Nephron progenitor cell (in vitro differentiated cells): ENCODE data around the gene AGPS.
A peak's percentile ranks its signal among the peaks of the same experiment; 100 is the strongest.

Experiments
- DNase-seq: peaks from one replicate; pipeline ENCODE4 v3.0.0; 2021
- H3K27ac Mint-ChIP-seq: 2 replicates; pipeline ENCODE4 v1.8.0; 2021; ENCODE audit warnings: mild to moderate bottlenecking, moderate library complexity, mixed read lengths
- H3K27me3 Mint-ChIP-seq: 2 replicates; pipeline ENCODE4 v1.8.0; 2021; ENCODE audit warnings: mild to moderate bottlenecking, low read depth, mixed read lengths; ENCODE audit not compliant: poor library complexity
- H3K36me3 Mint-ChIP-seq: 2 replicates; pipeline ENCODE4 v1.8.0; 2021; ENCODE audit warnings: low read depth, mixed read lengths
- H3K4me1 Mint-ChIP-seq: 2 replicates; pipeline ENCODE4 v1.8.0; 2021; ENCODE audit warnings: mixed read lengths
- H3K4me3 Mint-ChIP-seq: 2 replicates; pipeline ENCODE4 v1.8.0; 2021; ENCODE audit warnings: mild to moderate bottlenecking, moderate library complexity, mixed read lengths
- H3K9me3 Mint-ChIP-seq: 2 replicates; pipeline ENCODE4 v1.8.0; 2021; ENCODE audit warnings: mild to moderate bottlenecking, moderate library complexity, mixed read lengths
- CTCF ChIP-seq: fragments of 200-600 bp; sonication (generic); IDR thresholded peaks from 2 replicates; pipeline ENCODE4 v1.5.0; 2021; ENCODE audit warnings: antibody characterized with exemption

The AGPS gene

GRCh38 chr2:177545143-177545542 is 152.6 kb downstream of the AGPS start:
- no peak overlapping the region for H3K4me3 Mint-ChIP-seq
- no peak for TF ChIP-seq CTCF
- peaks cover 36% of the 10 kb centered on the region for H3K36me3 Mint-ChIP-seq
- peaks cover 5% of the 10 kb centered on the region for H3K4me1 Mint-ChIP-seq
- DNase-seq, result no peak
- H3K27ac Mint-ChIP-seq, result no peak overlapping the region
- H3K27me3 Mint-ChIP-seq, result peaks cover 5% of the 10 kb centered on the region
- H3K9me3 Mint-ChIP-seq, result peaks cover 32% of the 10 kb centered on the region

DNA sequence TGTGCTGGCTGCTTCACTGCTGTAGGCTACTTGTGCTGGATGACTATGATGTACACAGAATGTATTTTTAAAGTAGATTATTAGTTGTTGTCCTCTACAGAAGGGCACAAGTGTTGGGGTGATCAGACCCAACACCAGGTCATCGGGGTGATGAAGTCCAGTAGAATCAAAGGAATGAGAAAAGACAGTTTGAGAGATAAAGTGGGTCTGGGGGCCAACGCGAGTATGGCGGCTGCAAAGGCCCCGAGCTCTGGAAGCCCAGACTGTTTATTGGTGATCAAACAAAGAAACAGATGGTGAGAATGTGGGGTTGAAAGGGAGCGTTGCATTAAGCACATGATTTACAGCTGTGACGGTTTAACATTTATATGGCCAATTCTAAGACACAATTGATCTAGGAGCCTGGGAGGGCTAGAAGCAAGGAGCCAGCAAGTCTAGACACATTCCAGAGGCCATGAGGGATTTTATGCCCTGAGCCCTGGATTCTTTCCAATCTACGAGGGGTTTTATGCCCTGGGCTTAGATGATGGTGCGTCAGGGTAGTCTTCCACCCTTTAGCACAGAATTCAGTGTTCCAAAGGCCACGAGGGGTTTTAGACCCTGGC is 153.5 kb downstream of the AGPS start:
- no peak for DNase-seq
- Mint-ChIP-seq H3K4me3 (no peak overlapping the region), H3K36me3 (peaks cover 42% of the 10 kb centered on the region), H3K9me3 (peaks cover 40% of the 10 kb centered on the region), H3K27me3 (peaks cover 5% of the 10 kb centered on the region), H3K27ac (no peak overlapping the region), H3K4me1 (peaks cover 5% of the 10 kb centered on the region)
- TF ChIP-seq CTCF, result no peak

DNA sequence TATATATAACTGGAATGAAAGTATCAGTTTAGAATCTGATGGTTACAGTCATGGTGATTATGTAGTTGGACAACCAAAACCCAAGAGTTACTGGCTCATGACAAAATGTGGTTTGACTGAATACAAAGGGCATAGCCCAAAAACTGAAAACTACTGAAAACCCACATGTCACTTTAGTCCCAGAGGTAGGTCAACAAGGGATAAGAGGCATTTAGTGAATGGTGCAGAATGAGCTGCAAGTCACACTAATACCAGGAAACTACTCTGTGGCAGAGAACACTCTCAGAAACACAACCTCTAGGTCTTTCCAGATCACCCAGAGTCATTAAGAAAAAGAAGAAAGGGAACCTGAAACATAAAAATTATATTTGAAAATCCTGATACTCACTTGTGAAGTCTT is 154.5 kb downstream of the AGPS start:
- H3K4me1 Mint-ChIP-seq, result peaks cover 5% of the 10 kb centered on the region
- peaks cover 47% of the 10 kb centered on the region for H3K36me3 Mint-ChIP-seq
- no peak overlapping the region for H3K4me3 Mint-ChIP-seq
- peaks cover 5% of the 10 kb centered on the region for H3K27me3 Mint-ChIP-seq
- no peak overlapping the region for H3K27ac Mint-ChIP-seq
- peaks cover 40% of the 10 kb centered on the region for H3K9me3 Mint-ChIP-seq
- TF ChIP-seq CTCF, result no peak
- no peak for DNase-seq

DNA sequence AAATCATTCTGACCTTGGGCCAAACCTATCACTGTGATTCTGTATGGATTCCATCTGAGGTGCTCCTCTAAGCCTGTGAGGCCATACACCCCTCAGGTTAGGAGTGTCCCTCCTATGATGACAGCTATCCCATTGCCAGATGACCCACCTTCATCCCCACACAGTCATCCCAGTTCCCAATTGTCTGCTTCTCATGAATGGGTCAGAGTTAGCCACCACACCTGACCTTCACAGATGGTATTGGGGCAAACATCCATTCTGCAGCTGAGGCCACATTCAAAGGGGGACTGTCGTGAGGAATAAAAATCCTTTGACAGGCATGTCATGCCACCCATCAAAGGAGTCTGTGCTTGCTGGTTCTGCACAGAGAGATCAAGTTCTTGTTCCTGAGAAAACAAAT is 155.2 kb downstream of the AGPS start:
- Mint-ChIP-seq H3K27ac (no peak overlapping the region), H3K9me3 (peaks cover 43% of the 10 kb centered on the region), H3K4me3 (no peak overlapping the region), H3K27me3 (peaks cover 8% of the 10 kb centered on the region), H3K4me1 (peaks cover 8% of the 10 kb centered on the region), H3K36me3 (peaks cover 47% of the 10 kb centered on the region)
- TF ChIP-seq CTCF, result no peak
- DNase-seq, result no peak

- H3K4me3 Mint-ChIP-seq, result no peak overlapping the region
- TF ChIP-seq CTCF, result no peak
- DNase-seq, result no peak
- peaks cover 16% of the 10 kb centered on the region for H3K4me1 Mint-ChIP-seq
- peaks cover 43% of the 10 kb centered on the region for H3K36me3 Mint-ChIP-seq
- H3K27ac Mint-ChIP-seq, result no peak overlapping the region
- peaks cover 46% of the 10 kb centered on the region for H3K9me3 Mint-ChIP-seq
- H3K27me3 Mint-ChIP-seq, result peaks cover 9% of the 10 kb centered on the region
Observed at GRCh38 chr2:177548636-177549035, 156.1 kb downstream of the AGPS start.

DNA sequence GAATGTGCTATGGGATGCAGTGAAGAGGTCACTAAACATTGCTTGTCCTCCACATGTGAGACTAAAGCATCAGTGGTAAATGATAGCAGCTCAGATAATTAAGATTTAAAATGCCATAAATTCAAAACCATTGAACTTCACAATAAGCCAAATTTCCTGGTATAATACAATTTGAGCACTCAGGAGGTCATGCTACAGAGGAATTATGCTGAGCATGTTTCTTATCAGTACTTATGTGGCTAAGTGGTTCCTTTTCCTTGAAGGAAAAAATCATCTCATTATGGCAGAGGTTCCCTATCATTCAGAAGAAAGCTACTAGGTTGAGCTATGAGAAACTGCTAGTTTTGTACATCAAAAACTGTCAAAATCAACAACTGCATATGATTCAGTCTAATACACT is 156.6 kb downstream of the AGPS start:
- Mint-ChIP-seq H3K4me1 (peaks cover 20% of the 10 kb centered on the region), H3K27ac (peak overlapping the region; percentile 77), H3K27me3 (peaks cover 9% of the 10 kb centered on the region), H3K36me3 (peaks cover 41% of the 10 kb centered on the region), H3K9me3 (peaks cover 46% of the 10 kb centered on the region), H3K4me3 (no peak overlapping the region)
- DNase-seq, result no peak
- TF ChIP-seq CTCF, result no peak
